Transverse colon (tissue), 4 donors: ENCODE data around the gene HOXC13.

Source experiments
- POLR2A ChIP-seq: fragments of 450-650 bp; IDR thresholded peaks from one replicate; pipeline ENCODE4 v1.6.1; 2016; ENCODE audit warnings: antibody characterized with exemption, mild to moderate bottlenecking, moderate library complexity
- POLR2AphosphoS5 ChIP-seq, 3 donors: sonication (generic); formaldehyde crosslinking; IDR thresholded peaks; one replicate each; pipeline ENCODE4 v1.6.1; 2016; ENCODE audit warnings: antibody characterized with exemption in 3 of 3
- TF ChIP-seq, protein P1 (sequence below), 5 experiments: fragments of 200-600 bp in 3 of 5; fragments of 450-650 bp in 2 of 5; sonication (generic) in 3 of 5; IDR thresholded peaks; 1 replicate in 2 of 5; 2 replicates in 3 of 5; pipeline ENCODE4 v1.5.1; 2016 to 2017; ENCODE audit warnings: antibody characterized with exemption in 5 of 5, inconsistent platforms in 3 of 5, mild to moderate bottlenecking in 2 of 5, moderate library complexity in 1 of 5

DNA sequence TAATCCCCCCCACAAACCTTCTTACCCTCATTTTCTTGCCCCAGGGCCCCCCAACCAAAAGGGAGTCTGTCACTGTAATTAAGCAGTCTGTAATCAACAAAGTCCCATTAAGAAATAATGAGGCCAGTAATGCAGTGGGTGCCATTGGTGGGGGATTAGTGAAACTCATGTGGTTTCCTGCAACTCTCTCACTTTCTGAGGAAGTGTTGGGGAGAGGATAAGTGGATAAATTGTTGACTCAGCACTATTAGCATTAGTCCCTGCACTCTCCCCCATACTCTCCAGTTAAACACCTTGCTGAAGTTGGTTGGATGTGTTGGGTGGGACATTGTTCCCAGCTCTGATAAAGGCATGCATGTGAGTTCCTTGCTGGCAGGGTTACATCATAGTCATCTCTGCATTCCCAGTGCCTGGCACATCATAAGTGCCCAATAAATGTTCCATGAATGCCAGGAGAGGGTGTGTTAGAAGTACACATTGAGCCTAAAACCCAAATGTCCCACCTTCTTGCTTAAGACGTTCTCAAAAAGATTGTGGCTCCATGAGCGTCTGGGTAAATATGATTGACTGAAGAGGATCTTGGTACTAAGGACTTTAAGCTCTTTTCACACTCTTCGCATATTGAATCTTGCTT, 45.8 kb upstream of the HOXC13 start:
- no peak for TF ChIP-seq POLR2AphosphoS5 (IDR thresholded peaks at IDR 0.05)
- no peak for TF ChIP-seq POLR2A
- TF ChIP-seq, protein P1, sequence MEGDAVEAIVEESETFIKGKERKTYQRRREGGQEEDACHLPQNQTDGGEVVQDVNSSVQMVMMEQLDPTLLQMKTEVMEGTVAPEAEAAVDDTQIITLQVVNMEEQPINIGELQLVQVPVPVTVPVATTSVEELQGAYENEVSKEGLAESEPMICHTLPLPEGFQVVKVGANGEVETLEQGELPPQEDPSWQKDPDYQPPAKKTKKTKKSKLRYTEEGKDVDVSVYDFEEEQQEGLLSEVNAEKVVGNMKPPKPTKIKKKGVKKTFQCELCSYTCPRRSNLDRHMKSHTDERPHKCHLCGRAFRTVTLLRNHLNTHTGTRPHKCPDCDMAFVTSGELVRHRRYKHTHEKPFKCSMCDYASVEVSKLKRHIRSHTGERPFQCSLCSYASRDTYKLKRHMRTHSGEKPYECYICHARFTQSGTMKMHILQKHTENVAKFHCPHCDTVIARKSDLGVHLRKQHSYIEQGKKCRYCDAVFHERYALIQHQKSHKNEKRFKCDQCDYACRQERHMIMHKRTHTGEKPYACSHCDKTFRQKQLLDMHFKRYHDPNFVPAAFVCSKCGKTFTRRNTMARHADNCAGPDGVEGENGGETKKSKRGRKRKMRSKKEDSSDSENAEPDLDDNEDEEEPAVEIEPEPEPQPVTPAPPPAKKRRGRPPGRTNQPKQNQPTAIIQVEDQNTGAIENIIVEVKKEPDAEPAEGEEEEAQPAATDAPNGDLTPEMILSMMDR (IDR thresholded peaks at IDR 0.05): no peak
